NCI-H226 (cell line): ENCODE data around the gene SMAD3.

ENCODE experiments used
- DNase-seq: peaks from one replicate; pipeline ENCODE4 v3.0.0-alpha.2; 2015

SMAD3 gene

GRCh38 chr15:67202991-67203390 lies 137.6 kb downstream of the SMAD3 start:
- DNase-seq = no peak

- DNase-seq = no peak
Observed at GRCh38 chr15:67207555-67208207, 142.3 kb downstream of the SMAD3 start.

GRCh38 chr15:67208396-67208795 lies 143.0 kb downstream of the SMAD3 start:
- no peak for DNase-seq

GRCh38 chr15:67210555-67211168 lies 145.3 kb downstream of the SMAD3 start:
- no peak for DNase-seq

GRCh38 chr15:67212684-67213367 lies 147.4 kb downstream of the SMAD3 start:
- no peak for DNase-seq

GRCh38 chr15:67215102-67215501 lies 149.7 kb downstream of the SMAD3 start:
- no peak for DNase-seq

- DNase-seq = no peak
Observed at GRCh38 chr15:67216859-67217258, 151.5 kb downstream of the SMAD3 start.

- DNase-seq = no peak
Observed at GRCh38 chr15:67218428-67218827, 153.0 kb downstream of the SMAD3 start.

GRCh38 chr15:67219288-67219687 lies 153.9 kb downstream of the SMAD3 start:
- DNase-seq = no peak

GRCh38 chr15:67224889-67225288 lies 159.5 kb downstream of the SMAD3 start:
- no peak for DNase-seq

- peak; percentile 59 for DNase-seq
Observed at GRCh38 chr15:67225336-67225735, 159.9 kb downstream of the SMAD3 start.

- no peak for DNase-seq
Observed at GRCh38 chr15:67227431-67227830, 162.0 kb downstream of the SMAD3 start.

GRCh38 chr15:67227846-67228245 lies 162.4 kb downstream of the SMAD3 start:
- DNase-seq = no peak

GRCh38 chr15:67228286-67228685 lies 162.9 kb downstream of the SMAD3 start:
- DNase-seq = no peak

GRCh38 chr15:67230504-67230903 lies 165.1 kb downstream of the SMAD3 start:
- DNase-seq = no peak

- no peak for DNase-seq
Observed at GRCh38 chr15:67232591-67232990, 167.2 kb downstream of the SMAD3 start.

GRCh38 chr15:67240235-67241131 lies 175.1 kb downstream of the SMAD3 start:
- DNase-seq = peak; percentile 28

- DNase-seq = no peak
Observed at GRCh38 chr15:67241132-67241855, 175.9 kb downstream of the SMAD3 start.

GRCh38 chr15:67242708-67243111 lies 177.3 kb downstream of the SMAD3 start:
- no peak for DNase-seq
